Bronchial epithelial cell (primary cell): ENCODE data around the gene OR8U1. TPM values are rescaled to one million over a fixed set of nuclear protein-coding genes. Genes with fewer than 3 reads are reported as not detected.

ENCODE experiments used
- DNase-seq: peaks from one replicate; pipeline ENCODE4 v3.0.0-alpha.2; 2010; ENCODE audit warnings: low read depth
- FAIRE-seq: peaks from 2 replicates; lab custom pipeline; 2011; peaks lifted over from hg19 to GRCh38; lab: Jason Lieb, UNC
- H3K27me3 ChIP-seq: 2 replicates; pipeline ENCODE4 v1.5.1; 2011; ENCODE audit warnings: low read length; ENCODE audit not compliant: control insufficient read depth, insufficient read depth
- H3K36me3 ChIP-seq: 2 replicates; pipeline ENCODE4 v1.5.1; 2011; ENCODE audit warnings: low read length; ENCODE audit not compliant: control insufficient read depth, insufficient read depth
- H3K4me3 ChIP-seq: 2 replicates; pipeline ENCODE4 v1.5.1; 2011; ENCODE audit warnings: mild to moderate bottlenecking, low read depth, low read length, control low read depth
- CTCF ChIP-seq: IDR thresholded peaks from 2 replicates; pipeline ENCODE4 v1.5.1; 2011; ENCODE audit warnings: mild to moderate bottlenecking, moderate library complexity, low read length, control low read depth, inconsistent platforms; ENCODE audit not compliant: insufficient read depth, severe bottlenecking
- total RNA-seq: library from RNA; depleted of rRNA; stranded (reverse); fragments of >200 nt; gene quantifications from 2 replicates; pipeline ENCODE4 v1.2.1, GENCODE V29; 2014

Gene OR8U1
- total RNA-seq, 1 donor from 2014 or later: not detected

DNA sequence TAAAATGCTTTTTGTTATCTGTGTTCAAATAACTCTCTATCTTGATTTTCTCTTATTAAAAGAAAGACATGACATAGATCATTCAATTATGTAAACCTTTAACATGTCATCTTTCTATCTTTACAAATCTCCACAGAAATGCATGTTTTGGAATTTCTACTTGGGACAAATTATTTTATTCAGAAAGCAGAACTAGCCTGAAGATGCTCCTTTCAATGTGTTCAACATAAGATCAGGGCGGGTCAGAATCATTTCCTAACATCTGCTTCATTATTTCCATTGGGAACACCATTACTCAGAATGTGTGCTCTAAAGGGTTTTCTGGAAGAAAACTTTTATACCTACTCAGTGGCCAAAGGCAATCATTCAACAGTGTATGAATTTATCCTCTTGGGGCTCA lies 37.0 kb downstream of the OR8U1 start, which contains the start of gene OR5AL1:
TSS of gene OR5AL1 (plus strand) at position 301 of the 400 bp plus-strand sequence.
- DNase-seq: no peak
- Histone ChIP-seq H3K4me3 (no peak within 1 kb of the TSS), H3K27me3 (no peaks in the 10 kb centered on the region), H3K36me3 (no peaks in the 10 kb centered on the region)
- TF ChIP-seq CTCF: no peak
- no peak for FAIRE-seq

Other genes with a start within 250 kb of the OR8U1 start
- gene OR8J3, start 235.4 kb upstream of the OR8U1 start, total RNA-seq: not detected in 2 replicates
- not detected in 2 replicates for gene OR8K5, start 215.3 kb upstream of the OR8U1 start, total RNA-seq
- gene OR5J2, start 199.0 kb upstream of the OR8U1 start, total RNA-seq: not detected in 2 replicates
- gene OR5T2, start 141.4 kb upstream of the OR8U1 start, total RNA-seq: not detected in 2 replicates
- not detected in 2 replicates for gene OR5T3, start 123.4 kb upstream of the OR8U1 start, total RNA-seq
- not detected in 2 replicates for gene OR5T1, start 101.5 kb upstream of the OR8U1 start, total RNA-seq
- gene OR8H1, start 83.4 kb upstream of the OR8U1 start, total RNA-seq: not detected in 2 replicates
- not detected in 2 replicates for gene OR8K3, start 60.5 kb upstream of the OR8U1 start, total RNA-seq
- gene OR8K1, start 29.6 kb upstream of the OR8U1 start, total RNA-seq: not detected in 2 replicates
- gene OR8J1, start 21.3 kb upstream of the OR8U1 start, total RNA-seq: not detected in 2 replicates
- gene OR5AL1, start 37.1 kb downstream of the OR8U1 start, total RNA-seq: not detected in 2 replicates
- not detected in 2 replicates for gene OR5M3, start 97.7 kb downstream of the OR8U1 start, total RNA-seq
- gene OR5M8, start 115.7 kb downstream of the OR8U1 start, total RNA-seq: not detected in 2 replicates
- not detected in 2 replicates for gene OR5M11, start 167.6 kb downstream of the OR8U1 start, total RNA-seq
- not detected in 2 replicates for gene OR5M10, start 202.1 kb downstream of the OR8U1 start, total RNA-seq
- gene OR5M1, start 239.2 kb downstream of the OR8U1 start, total RNA-seq: not detected in 2 replicates